ENCODE results near the gene PARD3B.

The PARD3B gene

DNA sequence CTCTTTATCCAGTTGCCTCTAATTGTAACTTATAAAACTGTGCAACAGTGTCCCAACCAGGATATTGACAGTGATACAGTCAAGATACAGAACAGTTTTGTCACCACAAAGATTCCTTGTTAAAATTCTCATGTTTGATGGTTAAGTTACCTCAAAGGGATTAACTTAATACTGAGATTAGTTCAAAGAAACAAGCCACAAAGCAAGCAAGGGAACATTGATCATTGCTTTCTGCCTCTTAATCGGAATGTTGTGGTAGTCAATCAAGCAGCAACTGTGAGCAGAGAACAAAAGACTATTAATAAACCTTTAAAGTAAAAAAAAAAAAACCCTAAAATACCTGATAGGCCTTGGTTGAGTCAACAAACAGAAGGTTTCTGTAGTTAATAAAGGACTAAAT is 352.3 kb downstream of the PARD3B start:
- no peak for DNase-seq (ENCODE audit: low read depth)

DNA sequence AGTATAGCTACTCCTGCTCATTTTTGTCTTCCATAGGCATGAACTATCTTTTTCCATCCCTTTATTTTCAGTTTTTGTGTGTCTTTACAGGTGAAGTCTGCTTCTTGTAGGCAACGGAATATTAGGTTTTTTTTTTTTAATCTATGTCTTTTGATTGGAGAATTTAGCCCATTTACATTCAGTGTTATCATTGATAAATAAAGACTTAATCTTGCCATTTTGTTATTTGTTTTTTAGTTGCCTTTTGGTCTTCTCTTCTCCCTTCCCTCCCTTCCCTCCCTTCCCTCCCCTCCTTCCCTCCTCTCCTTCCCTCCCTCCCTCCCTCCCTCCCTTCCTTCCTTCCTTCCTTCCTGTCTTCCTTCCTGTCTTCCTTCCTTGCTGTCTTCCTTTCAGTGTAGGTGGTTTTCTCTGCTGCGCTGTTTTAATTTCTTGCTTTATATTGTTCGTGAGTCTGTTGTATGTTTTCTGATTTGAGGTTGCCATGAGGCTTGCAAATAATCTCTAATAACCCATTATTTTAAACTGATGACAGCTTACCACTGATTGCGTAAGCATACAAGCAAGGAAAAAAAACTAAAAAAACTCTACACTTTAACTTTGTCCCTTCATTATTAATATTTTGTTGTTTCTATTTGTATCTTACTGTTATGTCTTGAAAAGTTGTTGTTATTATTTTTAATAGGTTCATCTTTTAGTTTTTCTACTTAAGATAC is 353.8 kb downstream of the PARD3B start:
- no peak for DNase-seq (ENCODE audit: low read depth)

DNA sequence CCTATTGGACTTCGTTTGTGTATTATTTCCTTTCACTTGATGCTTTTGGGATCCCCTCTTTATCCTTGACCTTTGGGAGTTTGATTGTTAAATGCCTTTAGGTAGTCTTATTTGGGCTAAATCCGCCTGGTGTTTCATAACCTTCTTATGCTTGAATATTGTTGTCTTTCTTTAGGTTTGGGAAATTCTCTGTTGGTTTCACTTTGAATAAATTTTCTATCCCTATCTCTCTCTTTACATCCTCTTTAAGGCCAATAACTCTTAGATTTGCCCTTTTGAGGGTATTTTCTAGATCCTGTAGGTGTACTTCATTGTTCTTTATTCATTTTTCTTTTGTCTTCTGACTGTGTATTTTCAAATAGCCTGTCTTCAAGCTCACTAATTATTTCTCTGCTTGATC is 354.7 kb downstream of the PARD3B start:
- DNase-seq (ENCODE audit: low read depth) = no peak

DNA sequence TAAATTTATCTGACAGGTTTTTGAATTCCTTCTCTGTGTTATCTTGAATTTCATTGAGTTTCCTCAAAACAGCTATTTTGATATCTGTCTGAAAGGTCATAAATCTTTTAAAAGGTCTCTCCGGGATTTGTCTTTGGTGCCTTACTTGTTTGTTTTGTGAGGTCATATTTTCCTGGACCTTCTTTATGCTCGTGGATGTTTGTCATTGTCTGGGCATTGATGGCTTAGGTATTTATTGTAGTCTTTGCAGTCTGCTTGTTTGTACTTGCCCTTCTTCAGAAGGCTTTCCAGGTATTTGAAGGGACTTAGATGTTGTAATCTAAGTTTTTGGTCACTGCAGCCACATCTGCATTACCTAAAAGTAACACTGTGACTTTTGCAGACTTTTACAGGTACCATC is 355.2 kb downstream of the PARD3B start:
- DNase-seq (ENCODE audit: low read depth) = no peak

- no peak for DNase-seq (ENCODE audit: low read depth)
These were observed 355.6 kb downstream of the PARD3B start for GRCh38 chr2:204900910-204901309.

DNA sequence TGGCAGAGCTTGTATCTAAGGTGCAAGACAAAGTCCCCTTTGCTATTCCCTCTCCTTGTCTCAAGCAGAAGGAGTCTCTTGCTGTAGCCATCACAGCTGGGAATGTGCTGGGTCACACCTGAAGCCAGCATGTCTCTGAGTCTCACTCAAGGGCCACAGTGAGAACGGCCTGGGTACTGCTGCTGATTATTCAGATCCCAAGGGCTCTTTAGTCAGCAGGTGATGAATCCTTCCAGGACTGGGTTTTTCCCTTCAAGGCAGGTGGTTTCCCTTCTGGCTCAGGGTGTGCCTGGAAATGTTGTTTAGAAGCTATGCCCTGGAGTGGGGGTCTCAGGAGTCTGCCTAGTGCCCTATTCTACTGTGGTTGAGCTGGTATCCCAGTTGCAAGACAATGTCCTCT is 356.3 kb downstream of the PARD3B start:
- DNase-seq (ENCODE audit: low read depth) = no peak

- no peak for DNase-seq (ENCODE audit: low read depth)
These were observed 364.5 kb downstream of the PARD3B start for GRCh38 chr2:204909791-204910190.

GRCh38 chr2:204913312-204913711 is 368.0 kb downstream of the PARD3B start:
- DNase-seq (ENCODE audit: low read depth) = no peak

DNA sequence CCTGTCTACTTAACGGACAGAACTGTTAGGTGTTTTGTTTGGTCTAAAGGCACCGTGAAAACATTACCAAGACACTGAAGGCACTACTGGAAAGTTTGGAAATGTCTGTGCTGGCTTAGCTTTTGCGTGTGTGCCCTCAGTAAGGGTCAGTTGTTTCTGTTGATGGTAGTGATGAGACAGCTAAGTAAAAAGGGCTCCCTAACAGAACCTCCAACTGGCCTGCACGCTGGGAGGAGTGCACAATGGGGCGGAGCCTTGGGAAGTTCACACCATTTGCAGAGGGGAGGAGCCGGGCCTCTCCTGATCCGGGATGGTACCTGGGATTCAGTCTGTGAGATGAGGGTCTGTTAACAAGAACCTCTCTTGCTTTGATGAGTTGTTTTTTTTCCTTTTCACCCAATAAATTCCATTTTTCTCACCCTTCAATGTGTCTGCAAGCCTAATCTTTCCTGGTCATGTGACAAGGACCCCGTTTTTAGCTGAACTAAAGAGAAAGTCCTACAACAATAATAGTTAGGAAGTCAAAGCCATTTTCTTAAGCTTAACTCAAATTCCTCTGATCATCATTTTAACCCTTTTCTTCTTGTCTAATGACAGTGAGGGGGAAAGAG is 368.7 kb downstream of the PARD3B start:
- DNase-seq (ENCODE audit: low read depth) = no peak

DNA sequence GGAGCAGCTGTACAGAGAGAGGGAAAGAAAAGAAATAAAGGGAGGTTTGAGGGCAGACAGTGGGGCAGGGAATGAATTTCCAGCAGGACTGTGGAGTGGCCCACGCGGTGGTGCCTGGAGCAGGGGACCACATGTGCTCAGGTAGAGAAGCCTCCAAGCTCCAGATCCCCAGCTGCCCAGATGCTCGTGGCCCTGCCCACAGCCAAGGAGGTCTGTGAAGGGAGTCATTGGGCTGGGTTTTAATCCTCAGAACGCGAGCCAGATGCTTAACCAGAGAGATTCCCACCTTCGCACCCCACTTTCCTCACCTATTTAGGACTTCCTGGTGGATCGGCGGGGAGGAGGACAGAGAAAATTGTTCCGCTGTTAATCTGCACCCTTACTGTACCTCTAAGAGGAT is 369.4 kb downstream of the PARD3B start:
- no peak for DNase-seq (ENCODE audit: low read depth)

- DNase-seq (ENCODE audit: low read depth) = no peak
These were observed 371.9 kb downstream of the PARD3B start for GRCh38 chr2:204917089-204917701.

GRCh38 chr2:204920776-204921175 is 375.5 kb downstream of the PARD3B start:
- DNase-seq (ENCODE audit: low read depth) = no peak

DNA sequence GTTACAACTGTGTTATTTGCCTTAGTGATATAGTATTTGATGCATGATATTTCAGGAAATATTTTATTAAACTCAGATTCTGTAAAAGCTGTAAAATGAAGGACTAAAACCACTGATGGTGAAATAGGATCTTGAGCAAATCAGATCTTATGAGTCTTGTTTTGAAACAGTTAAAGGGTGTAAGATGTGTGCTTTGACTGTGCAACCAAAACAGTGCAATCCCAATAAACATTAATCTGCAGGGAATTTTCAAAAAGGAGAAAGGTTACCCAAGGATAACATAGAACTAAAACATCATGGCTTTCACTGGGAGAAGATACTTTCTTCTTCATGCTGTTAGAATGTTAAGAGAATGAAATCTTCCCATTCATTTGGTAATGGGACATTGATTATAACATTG is 378.7 kb downstream of the PARD3B start:
- DNase-seq (ENCODE audit: low read depth) = no peak

- DNase-seq (ENCODE audit: low read depth) = no peak
These were observed 386.3 kb downstream of the PARD3B start for GRCh38 chr2:204931562-204931961.

- no peak for DNase-seq (ENCODE audit: low read depth)
These were observed 388.6 kb downstream of the PARD3B start for GRCh38 chr2:204933735-204934374.

DNA sequence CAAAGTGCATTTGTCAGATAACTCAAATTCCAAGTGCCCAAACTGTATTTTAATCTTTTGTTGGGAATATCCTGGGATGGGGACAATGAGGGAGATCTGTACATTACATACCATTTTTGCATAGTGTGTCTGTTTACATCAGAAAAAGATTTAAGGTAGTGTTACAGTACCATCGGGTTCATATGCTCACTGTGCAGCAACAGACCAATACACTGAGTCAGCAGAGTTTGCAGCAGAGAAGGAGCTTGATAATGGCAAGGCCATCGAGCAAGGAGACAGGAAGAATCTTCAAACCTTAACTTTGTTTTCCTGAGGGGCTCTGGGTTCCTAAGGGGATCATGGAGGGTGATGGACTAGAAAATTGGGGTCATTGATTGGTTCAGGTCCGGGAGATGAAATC is 399.7 kb downstream of the PARD3B start:
- no peak for DNase-seq (ENCODE audit: low read depth)

DNA sequence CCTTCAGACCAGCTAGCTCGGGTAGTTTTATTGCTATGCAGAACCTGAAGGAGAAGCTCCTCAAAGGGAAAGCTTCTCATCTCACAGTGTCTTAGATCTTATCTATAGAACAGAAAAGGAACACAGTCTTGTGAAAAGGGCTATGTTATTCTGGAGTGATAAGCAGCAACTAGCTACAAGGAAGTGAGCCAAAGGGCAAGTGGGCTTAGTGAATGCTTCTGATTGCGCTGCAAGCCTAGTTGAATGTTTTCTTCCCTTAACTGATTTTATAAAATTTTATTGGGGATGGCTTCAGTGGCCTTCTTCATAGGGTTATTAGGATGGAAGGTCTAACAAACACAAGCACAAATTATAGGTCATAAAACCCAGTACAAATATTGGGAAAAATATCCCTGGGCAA is 400.1 kb downstream of the PARD3B start:
- DNase-seq (ENCODE audit: low read depth) = no peak

- no peak for DNase-seq (ENCODE audit: low read depth)
These were observed 401.6 kb downstream of the PARD3B start for GRCh38 chr2:204946892-204947291.

DNA sequence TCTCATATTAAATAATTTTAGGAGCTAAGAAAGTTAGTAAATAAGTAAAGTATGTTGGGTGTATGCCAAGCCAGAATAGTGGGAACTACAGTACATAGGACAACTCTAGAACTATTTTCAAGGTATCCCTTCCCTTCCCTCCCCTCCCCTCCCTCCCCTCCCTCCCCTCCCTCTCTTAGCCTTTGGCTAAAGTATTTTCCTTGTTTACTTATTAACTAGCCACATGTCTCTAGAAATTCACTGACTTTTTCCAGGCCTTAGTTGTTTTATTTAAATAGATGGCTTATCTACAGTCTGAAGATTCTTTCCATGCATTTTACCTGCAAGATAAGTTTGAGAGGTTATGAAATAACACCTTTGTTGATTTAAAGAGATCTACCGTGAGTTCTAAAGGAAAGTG is 402.1 kb downstream of the PARD3B start:
- no peak for DNase-seq (ENCODE audit: low read depth)

- no peak for DNase-seq (ENCODE audit: low read depth)
These were observed 402.9 kb downstream of the PARD3B start for GRCh38 chr2:204948024-204948763.

GRCh38 chr2:204948822-204949221 is 403.5 kb downstream of the PARD3B start:
- no peak for DNase-seq (ENCODE audit: low read depth)

- no peak for DNase-seq (ENCODE audit: low read depth)
These were observed 405.5 kb downstream of the PARD3B start for GRCh38 chr2:204950695-204951346.
